HG03280 (cell line): ENCODE measurements around the gene GNG12.

Experiments
- ATAC-seq: cut with Tn5 transposase; IDR thresholded peaks from one replicate; pipeline ENCODE4 v1.9.1; 2021; ENCODE audit warnings: mild to moderate bottlenecking, moderate library complexity; ENCODE audit not compliant: unreplicated experiment

Gene GNG12

DNA sequence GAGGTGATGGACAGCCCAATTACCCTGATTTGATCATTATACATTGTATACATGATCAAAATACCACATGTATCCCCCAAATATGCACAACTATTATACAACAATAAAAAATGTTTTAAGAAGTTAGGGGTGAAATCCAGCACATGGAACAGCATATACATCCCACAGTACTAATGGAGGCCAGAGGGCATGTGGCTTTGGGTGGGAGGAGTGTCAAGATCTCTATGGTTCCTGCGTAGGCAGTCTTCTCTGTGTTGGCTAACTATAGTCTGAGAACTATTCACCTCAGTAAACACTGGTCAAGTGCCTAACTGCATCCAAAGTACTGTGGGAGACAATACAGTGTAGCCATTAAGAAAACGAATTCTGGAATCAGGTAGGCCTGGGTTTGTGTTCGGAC, 74.2 kb downstream of the GNG12 start:
- ATAC-seq: no peak

DNA sequence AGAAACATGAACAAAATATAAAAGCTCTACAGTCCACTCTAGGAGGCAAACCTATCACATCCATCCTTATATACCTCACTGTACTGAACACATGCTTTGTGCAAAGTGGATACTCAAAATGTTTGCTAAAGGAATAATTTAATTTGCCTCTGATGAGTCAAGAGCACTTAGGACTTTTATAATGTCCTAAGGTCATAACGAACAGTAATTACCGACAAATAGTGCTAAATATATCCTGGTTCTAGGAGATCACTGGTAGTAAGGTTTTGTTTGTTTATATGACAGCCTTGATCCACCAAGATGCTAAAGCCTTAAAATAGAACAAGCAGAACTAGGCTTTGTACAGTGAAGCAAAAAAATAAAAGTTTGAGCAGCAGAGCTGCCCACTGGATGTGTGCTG, 77.6 kb downstream of the GNG12 start:
- ATAC-seq: no peak

DNA sequence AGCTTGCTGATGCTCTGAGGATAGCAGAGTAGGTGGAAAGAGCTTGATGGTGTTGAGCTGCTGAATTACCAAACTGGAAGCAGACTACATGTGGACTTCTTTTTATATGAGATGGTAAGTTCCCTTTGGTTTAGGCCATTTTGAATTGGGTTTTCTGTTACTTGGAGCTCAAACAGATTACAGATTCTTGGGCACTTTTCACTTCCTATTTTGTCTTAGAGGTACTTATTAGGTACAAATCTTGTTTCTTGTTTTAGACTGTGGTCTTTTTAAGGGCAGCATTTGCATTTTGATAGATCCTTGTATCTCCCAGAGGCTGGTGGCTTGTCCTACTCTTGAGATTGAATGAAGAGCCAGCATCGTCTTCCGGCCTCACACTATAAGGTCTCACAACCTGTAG, 78.1 kb downstream of the GNG12 start:
- no peak for ATAC-seq

DNA sequence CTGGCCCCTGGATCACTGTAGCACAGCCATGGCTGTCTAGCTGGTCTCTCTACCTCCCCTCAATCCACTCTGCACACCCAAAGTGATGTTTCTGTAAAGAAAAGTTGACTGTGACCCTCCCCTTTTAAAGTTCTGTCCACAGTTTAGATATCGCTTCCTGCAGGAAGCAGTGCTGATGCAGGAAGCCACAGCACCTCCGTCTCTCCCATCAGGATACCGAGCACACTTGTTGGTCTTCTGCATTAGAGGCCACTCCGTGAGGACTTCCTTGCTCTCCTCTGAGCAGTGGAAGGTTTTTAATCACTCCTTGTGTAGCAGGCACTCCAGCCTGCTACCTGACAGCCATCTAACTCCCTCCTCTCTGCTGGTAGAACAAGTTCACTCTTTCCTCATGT, 78.7 kb downstream of the GNG12 start:
- no peak for ATAC-seq

DNA sequence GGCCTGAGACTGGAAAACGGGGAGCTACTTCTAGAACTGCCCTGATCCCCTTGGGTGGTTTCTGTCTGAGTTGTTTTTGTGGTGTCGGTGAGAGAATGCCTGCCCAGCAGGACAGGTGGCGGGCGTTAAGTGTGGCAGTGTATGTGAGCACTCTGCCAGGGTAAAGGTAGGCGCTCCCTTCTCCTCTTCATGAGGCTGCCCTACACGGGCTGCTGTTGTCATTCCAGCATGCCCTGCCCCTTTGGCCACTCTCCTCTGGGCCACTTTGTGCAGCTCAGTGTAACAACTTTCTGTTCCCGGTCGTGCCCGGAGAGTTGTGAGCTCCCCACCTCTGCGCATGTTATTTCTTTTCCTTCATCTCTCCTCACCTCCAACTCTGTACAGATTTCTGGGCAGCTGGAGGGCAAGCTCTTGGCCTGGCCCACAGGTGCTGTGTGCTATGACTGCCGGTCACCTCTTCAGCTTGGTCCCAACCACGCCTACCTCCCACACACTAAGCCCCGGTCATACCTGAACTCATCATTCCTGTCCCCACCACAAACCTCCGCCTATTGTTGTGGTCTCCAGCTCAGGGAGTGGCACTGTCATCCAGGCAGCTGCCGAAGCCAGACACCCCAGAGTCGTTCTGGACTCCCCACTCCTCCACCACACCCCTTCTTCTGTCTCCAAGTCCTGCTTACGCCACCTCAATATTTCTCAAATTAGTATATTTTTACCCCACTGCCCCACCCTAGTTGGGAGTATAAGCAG, 79.3 kb downstream of the GNG12 start:
- ATAC-seq: no peak

DNA sequence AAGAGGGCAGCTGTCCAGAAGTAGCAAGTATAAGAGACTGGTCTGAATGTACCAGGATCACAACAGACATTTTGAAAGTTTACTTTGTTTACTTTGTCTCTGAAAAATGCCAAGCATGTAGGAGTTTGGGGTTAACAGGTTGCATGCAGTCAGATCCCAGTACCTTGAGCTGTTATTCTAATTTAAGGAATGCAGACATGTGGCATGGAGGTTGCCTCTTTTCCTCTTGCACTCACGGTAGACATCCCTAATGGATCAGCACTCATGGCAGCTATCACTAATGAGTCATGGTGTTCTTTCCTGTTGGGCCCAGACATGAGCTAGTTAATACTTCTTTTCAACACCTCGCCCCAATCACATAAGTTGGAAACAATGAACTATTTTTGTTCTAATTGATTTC, 81.0 kb downstream of the GNG12 start:
- no peak for ATAC-seq

DNA sequence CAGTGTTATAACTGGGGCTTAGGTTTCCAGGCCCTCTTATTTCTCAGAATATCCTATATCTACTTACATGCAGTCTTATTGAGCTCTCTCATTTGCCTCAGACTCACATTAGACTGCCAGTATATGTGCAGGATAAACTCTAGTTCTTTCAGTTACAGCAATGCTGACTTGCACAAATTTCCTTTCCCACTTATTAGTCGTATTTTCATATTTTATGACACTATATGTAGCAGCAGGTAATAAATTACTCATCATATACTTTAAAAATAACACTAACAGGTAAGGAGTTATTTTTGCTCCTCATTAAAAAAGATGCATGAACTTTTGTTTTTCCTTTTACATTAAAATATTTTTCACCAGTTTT, 82.6 kb downstream of the GNG12 start:
- no peak for ATAC-seq

DNA sequence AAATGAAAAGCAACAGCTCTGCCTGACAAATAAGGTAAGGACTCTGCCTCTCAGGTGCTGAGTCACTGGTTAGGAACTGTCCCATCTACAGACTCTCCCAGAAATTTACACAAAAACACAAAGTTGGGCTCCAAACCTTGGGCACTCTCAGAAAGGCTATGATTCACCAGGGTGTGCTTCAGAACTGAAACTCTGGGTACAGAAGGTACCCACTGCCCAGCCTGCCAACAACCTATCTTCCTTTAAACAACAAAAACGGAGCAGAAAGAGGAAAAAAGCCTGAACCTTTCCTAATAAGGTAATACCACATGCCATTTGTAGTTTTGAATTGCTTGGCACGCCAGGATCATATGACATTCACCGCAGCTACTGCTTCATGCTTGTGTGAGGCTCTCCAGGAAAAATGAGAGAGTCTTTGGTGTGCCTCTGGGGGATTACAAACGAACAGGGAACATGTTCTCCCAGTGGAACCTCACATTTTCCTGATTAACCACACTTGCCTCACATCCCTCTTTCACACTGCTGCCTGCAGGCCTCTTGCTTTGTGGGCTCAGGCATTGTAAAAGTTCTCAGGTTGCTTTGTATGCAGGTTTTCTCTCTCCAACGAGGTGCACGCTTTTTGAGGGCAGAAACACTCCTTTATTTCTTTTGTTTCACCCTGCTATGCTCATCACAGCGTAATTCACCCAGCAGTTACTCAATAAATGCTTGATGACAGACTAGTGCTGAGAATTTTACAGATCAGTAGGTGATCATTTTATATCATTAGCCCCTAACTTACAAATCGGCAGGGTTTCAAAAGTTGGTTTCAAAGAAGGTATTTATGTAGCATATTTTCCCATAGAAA, 83.2 kb downstream of the GNG12 start:
- ATAC-seq: no peak

DNA sequence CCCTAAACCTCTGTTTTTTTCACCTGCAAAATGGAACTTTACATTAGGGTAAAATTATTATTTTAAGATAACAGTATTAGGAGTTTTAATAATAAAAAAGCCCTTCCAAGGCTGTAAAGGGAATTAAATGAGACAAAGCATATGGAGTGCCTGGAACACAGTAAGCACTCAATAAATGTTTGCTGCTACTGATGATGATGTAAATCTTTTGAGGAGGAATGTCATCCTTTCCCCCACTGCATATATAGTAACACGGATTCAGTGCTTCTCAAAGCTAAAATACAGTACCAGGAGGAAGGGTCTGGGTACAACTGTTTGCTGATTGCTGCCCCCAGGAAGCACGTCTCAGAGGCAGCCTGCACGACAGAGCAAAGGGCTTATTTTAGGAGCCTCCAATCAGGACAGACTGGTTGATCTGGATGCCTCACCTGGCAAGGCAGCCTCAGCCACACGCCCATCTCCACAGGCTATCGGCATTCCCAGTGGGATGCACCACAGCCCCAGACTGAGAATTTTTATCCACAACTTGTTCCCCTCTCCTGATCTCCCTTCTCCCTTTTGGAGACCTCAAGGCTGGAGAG, 83.9 kb downstream of the GNG12 start:
- ATAC-seq: no peak

DNA sequence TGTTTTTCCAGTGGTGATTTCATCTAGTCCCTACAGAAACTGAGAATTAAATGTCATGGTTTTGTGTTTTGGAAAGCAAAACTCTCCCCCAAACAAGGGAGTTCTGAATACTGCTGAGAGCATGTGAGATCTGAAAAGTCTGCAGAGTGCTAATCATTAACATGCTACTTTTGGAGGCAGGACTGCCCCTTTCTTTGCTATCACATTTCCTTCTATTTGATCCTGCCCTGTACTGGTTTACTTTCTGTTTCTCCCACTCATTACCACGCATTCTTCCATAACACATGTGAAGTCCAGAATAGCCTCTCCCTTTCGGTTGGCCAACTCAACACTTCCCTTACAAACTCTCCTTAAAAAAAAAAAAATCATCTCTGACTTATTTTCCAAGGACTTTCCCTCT, 84.6 kb downstream of the GNG12 start:
- no peak for ATAC-seq

DNA sequence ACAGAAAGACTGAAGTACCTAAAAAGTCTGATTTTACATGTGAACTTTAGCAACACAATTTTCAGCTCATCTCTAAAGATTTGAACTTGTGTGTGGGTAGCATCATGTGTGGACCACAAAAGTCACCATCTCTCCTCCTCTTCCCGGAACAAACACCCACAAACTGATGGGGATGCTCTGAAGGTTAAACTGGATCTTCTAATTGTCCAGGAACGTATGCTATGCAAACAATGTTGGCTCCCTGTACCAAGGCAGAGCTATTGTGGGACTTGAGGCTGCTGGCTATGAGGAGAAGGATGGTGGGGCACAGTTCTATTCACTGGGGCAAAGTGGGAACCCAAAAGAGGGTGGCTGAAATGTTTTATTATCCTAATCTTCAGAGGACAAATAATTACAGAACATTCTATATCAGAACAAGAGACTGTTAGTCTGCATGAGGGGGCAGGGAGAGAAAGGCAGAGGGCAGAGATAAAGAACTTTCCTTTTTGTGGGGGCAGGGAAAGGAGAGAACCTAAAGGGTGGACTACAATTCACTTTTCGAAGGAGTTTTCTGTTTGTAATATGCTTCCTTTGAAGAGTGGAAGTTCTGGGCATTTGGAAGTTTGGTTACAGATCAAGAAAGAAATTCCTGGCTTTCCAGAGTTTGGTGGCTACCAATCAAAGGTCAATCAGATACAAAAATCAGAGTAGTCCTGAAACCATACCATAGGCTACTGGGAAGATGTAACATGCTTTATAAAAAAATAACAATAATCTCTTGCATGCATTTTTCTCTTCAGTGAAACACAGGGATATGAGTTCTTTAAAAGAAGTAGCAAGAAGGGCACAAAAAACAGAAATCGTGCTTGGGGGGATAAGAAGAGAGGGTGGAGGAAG, 85.4 kb downstream of the GNG12 start:
- ATAC-seq: no peak

DNA sequence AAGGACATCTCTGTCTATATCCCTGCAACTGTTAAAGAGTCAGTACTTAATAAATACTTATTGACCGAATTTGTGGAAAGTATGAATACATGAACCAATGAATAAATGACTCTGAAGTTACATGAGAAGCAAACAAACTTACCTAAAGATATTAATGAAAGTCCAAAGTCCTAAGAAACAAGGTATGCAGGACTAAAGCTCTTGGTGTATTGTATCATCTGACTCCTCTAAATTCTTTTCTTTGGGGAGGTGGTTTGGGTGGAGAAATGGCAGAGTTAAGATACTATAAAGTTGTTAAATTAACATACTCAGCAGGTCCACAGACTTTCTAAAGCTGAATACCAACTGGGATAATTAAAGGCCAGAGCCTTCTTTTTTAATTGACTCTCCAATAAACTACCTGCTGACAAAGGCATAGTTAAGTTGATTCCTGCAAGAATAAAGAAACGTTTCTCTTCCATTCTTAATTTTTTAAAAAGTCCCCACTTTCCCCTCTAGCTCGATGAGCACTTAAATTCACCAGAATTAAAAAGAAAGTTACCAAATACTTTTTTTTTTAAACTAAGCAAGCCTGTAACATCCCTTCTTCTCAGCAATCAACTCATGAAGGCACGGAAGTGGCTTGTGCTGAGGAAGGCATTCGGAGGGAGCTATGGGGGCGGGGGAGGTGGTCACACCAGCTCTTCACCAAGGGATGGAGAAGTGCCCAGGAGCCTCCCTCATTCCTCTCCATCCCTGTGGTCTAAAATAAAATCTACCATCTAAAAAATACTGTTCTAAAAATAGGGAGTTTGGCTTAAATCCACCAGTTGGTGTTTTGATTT, 87.2 kb downstream of the GNG12 start:
- ATAC-seq: no peak

DNA sequence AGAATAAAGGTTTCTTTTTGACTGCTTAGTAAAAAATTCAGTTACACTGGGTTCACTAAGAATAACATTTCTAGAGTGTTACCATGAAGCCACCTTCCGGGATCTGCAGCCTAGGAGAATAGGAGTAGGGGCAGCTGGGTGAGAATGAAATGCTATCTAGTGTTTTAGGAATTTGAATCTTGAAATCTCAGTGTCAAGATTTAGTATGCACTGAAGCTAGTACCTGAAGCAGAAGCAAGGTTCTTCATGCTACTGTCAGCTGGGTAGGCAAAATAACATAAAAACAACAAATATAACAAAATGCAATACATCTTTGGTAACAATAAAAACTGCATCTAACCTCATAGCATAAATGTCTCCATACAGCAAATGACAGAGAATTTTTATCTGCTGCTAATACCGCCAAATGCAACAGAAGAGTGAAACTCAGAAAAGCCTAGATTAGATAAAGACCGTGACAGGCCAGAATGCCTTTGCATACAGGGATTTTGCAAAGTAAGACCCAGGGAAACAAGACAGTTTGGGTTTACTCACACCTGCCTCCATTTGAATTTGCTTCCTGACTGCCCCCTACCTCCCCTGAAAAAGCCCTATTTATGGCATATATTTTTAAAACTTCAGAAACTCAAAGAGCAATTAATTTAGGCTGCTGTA, 90.1 kb downstream of the GNG12 start:
- no peak for ATAC-seq

DNA sequence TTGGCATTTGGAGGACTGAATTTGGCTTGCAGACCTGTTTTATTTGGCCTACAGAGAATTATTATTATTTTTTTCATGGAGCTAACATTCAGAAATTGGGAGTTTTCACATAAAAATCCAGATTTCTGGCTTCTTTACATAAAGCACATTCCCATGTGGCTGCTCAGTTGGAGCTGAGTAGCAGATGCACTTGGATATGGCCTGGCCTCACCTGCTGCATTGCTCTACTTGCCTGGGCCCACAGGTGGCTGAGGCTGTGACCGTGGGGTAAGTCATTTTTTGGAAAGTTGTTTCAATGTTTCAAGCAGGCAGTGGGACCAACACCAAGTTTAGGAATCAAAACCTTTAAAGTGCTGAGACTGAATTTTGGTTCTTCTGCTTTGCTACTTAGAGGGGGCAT, 91.5 kb downstream of the GNG12 start:
- no peak for ATAC-seq

DNA sequence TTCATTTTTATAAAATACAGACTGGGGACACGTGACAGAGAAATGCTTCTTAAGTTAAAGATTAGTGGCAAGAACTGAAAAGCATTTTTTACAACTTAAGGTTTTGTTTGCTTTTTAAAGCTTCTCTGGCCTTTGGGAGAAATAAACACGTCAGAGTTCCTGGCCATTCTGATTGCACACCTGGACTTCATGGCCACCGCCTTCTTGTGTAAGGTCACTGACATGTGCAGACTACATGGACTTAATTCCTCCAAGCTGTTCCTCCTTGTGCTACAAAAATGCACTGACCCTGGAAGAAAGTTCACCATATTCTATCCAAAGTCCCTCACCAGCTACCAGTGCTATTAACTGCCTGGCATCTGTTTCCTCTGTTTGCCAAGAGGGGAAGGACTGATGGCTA, 92.1 kb downstream of the GNG12 start:
- no peak for ATAC-seq

DNA sequence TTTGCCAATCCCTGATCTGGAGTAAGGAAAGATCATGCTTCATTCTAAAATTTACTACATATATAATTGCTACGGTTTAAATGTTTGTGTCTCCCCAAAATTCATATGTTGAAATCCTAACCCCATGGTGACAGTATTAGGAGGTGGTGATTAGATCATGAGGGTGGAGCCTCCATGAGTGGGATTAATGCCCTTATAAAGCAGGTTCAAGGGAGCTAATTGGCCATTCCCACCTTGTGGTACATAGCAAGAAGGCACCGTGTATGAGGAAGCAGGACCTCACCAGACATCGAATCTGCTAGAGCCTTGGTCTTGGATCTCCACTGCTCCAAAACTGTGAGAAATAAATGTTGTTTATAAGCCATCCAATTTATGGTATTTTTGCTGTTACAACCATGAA, 92.7 kb downstream of the GNG12 start:
- no peak for ATAC-seq

DNA sequence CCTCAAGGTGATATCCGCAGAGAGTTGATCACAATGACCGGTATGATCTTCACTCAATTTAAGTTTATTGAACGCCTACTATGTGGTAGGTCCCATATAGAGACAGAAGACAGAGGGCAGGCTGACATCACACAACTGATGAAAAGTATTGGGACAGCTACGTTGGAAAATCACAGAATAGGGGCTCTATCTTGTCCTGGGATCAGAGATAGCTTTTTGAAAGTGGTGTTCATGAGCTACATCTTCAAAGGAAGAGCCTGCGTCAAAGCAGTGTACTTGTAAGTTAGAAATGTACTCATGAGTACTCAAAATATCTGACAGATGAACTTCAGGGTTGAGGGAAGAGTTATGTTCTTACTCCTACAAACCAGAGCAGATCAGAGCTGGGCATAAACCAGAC, 93.9 kb downstream of the GNG12 start:
- no peak for ATAC-seq

DNA sequence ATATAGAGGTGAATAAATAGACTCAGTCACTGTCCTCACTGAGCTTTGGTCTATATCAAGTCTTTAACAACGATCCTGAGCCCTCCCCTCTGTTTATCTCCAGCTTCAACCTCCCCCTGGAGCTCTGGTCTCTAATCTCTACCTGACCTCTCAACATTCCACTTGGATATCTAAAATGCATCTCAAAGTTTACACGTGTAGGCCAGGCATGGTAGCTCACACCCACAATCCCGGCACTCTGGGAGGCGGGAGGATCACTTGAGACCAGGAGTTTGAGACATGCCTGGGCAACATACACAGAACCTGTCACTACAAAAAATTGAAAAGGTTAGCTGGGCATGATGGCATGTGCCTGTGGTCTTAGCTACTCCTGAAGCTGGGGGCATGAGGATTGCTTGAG, 94.9 kb downstream of the GNG12 start:
- ATAC-seq: no peak

DNA sequence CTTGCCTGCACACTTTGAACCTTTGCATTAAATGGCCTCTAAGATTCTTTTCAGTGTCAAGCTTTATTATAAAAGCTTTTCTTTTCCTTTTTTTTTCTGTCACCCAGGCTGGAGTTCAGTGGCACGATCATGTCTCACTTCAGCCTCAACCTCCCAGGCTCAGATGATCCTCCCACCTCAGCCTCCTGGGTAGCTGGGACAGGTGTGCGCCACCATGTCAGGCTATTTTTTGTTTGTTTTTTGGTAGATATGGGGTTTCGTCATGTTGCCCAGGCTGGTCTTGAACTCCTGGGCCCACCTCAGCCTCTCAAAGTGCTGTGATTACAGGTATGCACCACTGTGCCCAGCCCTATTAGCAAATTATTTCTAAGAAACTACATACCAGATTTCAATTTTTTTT, 95.4 kb downstream of the GNG12 start:
- ATAC-seq: no peak

DNA sequence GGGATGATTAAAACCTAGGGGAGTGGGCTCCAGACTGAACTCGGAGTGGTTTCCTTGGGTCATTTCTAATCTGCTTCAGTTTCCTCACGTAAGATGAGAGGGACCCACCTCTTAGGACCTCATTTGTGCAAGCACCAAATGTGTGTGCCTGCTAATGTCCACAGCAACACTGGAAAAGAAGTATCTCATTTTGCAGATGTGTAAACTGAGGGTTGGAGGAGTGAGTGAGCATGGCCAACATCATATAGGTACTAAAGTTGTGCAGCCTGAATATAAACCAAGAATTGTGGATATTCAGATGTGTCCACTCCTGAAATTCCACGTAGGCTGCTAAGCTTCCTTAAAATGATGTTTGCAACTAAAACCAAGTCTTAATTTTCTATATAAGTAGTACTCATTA, 96.5 kb downstream of the GNG12 start:
- ATAC-seq: no peak
